Measurements from ENCODE around the gene MON2.
"Not testable (repeated sequence)": the region's sequence is repeated elsewhere in the genome, so short reads cannot be mapped to it uniquely, and the experiment has no call there.

MON2 gene

GRCh38 chr12:62481843-62482540 is 15.4 kb downstream of the MON2 start:
- DNase-seq, result no peak

GRCh38 chr12:62482769-62483168 is 16.1 kb downstream of the MON2 start:
- no peak for DNase-seq

- no peak for DNase-seq
Observed at GRCh38 chr12:62484233-62484632, 17.6 kb downstream of the MON2 start.

- no peak for DNase-seq
Observed at GRCh38 chr12:62505786-62506185, 39.2 kb downstream of the MON2 start.

GRCh38 chr12:62512901-62513300 is 46.3 kb downstream of the MON2 start:
- DNase-seq, result no peak

GRCh38 chr12:62514080-62514479 is 47.5 kb downstream of the MON2 start:
- DNase-seq, result not testable (repeated sequence)

GRCh38 chr12:62516927-62517326 is 50.3 kb downstream of the MON2 start:
- peak; percentile 94 for DNase-seq

GRCh38 chr12:62517887-62518286 is 51.3 kb downstream of the MON2 start:
- DNase-seq, result peak; percentile 13

- DNase-seq, result no peak
Observed at GRCh38 chr12:62519043-62519442, 52.4 kb downstream of the MON2 start.

- DNase-seq, result no peak
Observed at GRCh38 chr12:62520361-62520760, 53.7 kb downstream of the MON2 start.

- DNase-seq, result peak; percentile 29
Observed at GRCh38 chr12:62522984-62523383, 56.4 kb downstream of the MON2 start.

GRCh38 chr12:62523619-62524018 is 57.0 kb downstream of the MON2 start:
- DNase-seq, result no peak

GRCh38 chr12:62525271-62525670 is 58.6 kb downstream of the MON2 start:
- DNase-seq, result no peak

- DNase-seq, result no peak
Observed at GRCh38 chr12:62530596-62530995, 64.0 kb downstream of the MON2 start.

GRCh38 chr12:62532333-62532732 is 65.7 kb downstream of the MON2 start:
- no peak for DNase-seq

GRCh38 chr12:62533087-62533754 is 66.6 kb downstream of the MON2 start:
- DNase-seq, result no peak

GRCh38 chr12:62533755-62534107 is 67.1 kb downstream of the MON2 start:
- no peak for DNase-seq

GRCh38 chr12:62536546-62536945 is 69.9 kb downstream of the MON2 start:
- DNase-seq, result no peak

- peak; percentile 42 for DNase-seq
Observed at GRCh38 chr12:62537551-62537950, 70.9 kb downstream of the MON2 start.

GRCh38 chr12:62540354-62540753 is 73.7 kb downstream of the MON2 start:
- DNase-seq, result no peak

GRCh38 chr12:62542814-62543213 is 76.2 kb downstream of the MON2 start:
- no peak for DNase-seq

GRCh38 chr12:62543324-62543723 is 76.7 kb downstream of the MON2 start:
- DNase-seq, result no peak

GRCh38 chr12:62543741-62544140 is 77.1 kb downstream of the MON2 start:
- no peak for DNase-seq

GRCh38 chr12:62552906-62553556 is 86.4 kb downstream of the MON2 start:
- DNase-seq, result no peak

Data from MV-4-11 (cell line).